CD4-positive, CD25-positive, alpha-beta regulatory T cell (primary cell): ENCODE results near the gene SPATA12. TPM values are rescaled to one million over a fixed set of nuclear protein-coding genes. Genes with fewer than 3 reads are reported as not detected.
A peak's percentile ranks its signal among the peaks of the same experiment; 100 is the strongest.

ENCODE experiments used
- ATAC-seq, 2 donors: fragments of 150-1000 bp; cut with Tn5 transposase; one replicate each; pipeline ENCODE4 v1.10.0; 2021; ENCODE audit warnings: low read depth in 2 of 2, moderate number of reproducible peaks in 2 of 2, moderate library complexity in 1 of 2
- DNase-seq, 3 donors: peaks; one replicate each; pipeline versions ENCODE4 v3.0.0 to v3.0.0-alpha.2; 2012 to 2022; ENCODE audit warnings: mixed read lengths in 1 of 3
- H3K27ac ChIP-seq: one replicate; pipeline ENCODE4 v1.7.0; 2013; ENCODE audit warnings: mild to moderate bottlenecking, low read length; ENCODE audit not compliant: insufficient read depth, poor library complexity, severe bottlenecking
- H3K27me3 ChIP-seq: one replicate; pipeline ENCODE4 v1.7.0; 2013; ENCODE audit warnings: low read length; ENCODE audit not compliant: control insufficient read depth, insufficient read depth
- H3K36me3 ChIP-seq: one replicate; pipeline ENCODE4 v1.7.0; 2013; ENCODE audit warnings: mild to moderate bottlenecking, low read length, moderate library complexity; ENCODE audit not compliant: control insufficient read depth, insufficient read depth
- H3K4me1 ChIP-seq: 2 replicates; pipeline ENCODE4 v1.7.0; 2013; ENCODE audit warnings: mild to moderate bottlenecking, low read length; ENCODE audit not compliant: insufficient read depth, control insufficient read depth, poor library complexity, severe bottlenecking
- H3K4me3 ChIP-seq: one replicate; pipeline ENCODE4 v1.7.0; 2013; ENCODE audit warnings: low read depth, mild to moderate bottlenecking, low read length, moderate library complexity
- H3K9me3 ChIP-seq, 2 experiments: 1 replicate in 1 of 2; 2 replicates in 1 of 2; pipeline ENCODE4 v1.7.0; 2013; ENCODE audit warnings: low read length in 2 of 2, mild to moderate bottlenecking in 1 of 2, moderate library complexity in 1 of 2; ENCODE audit not compliant: control insufficient read depth in 2 of 2
- H3K27ac Mint-ChIP-seq, 3 donors: one replicate each; pipeline ENCODE4 v1.8.0; 2020 to 2022; ENCODE audit warnings: mild to moderate bottlenecking in 3 of 3, mixed read lengths in 3 of 3, moderate library complexity in 2 of 3
- H3K27me3 Mint-ChIP-seq: one replicate; pipeline ENCODE4 v1.8.0; 2022; ENCODE audit warnings: mild to moderate bottlenecking, mixed read lengths
- H3K36me3 Mint-ChIP-seq: one replicate; pipeline ENCODE4 v1.8.0; 2020; ENCODE audit warnings: mixed read lengths
- H3K4me1 Mint-ChIP-seq, 4 donors: one replicate each; pipeline ENCODE4 v1.8.0; 2020 to 2022; ENCODE audit warnings: mixed read lengths in 4 of 4, mild to moderate bottlenecking in 1 of 4
- H3K4me3 Mint-ChIP-seq, 4 donors: one replicate each; pipeline ENCODE4 v1.8.0; 2020 to 2022; ENCODE audit warnings: mild to moderate bottlenecking in 4 of 4, mixed read lengths in 4 of 4, moderate library complexity in 3 of 4
- H3K9me3 Mint-ChIP-seq, 7 donors: one replicate each; pipeline ENCODE4 v1.8.0; 2020 to 2022; ENCODE audit warnings: mixed read lengths in 7 of 7, mild to moderate bottlenecking in 3 of 7, moderate library complexity in 2 of 7
- polyA plus RNA-seq, 4 donors: library from polyadenylated mRNA; unstranded; fragments of 300-500 nt; fragmentation: Illumina TruSeq; gene quantifications; one replicate each; pipeline ENCODE4 v1.2.3, GENCODE V29; 2021
- total RNA-seq: library from RNA; stranded (reverse); gene quantifications from one replicate; pipeline ENCODE4 v1.2.3, GENCODE V29; 2022

SPATA12 gene
- total and polyA plus RNA-seq, 5 donors from 2014 or later, result not detected

DNA sequence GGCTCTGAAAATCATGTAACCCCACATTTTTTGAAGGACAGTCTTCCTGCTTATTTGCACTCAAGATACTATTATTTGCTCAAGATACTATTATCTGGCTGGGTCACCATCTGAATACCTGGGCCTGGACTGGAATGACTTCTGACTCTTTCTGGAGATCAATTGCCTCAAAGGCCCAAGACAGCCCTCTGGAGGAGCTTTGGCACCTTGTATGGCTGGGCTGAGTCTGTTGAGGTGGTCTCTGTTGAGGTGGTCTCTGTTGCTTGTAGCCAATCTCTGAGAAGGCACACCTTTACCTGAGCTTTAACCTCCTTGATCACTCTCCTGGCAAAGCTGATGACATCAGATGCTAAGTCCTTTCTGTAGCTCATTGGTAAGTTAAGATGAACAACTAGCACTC, 33.0 kb downstream of the SPATA12 start:
- Histone ChIP-seq H3K36me3 (no peaks in the 10 kb centered on the region), H3K27me3 (no peaks in the 10 kb centered on the region), H3K27ac (no peak overlapping the region), H3K9me3 (no peaks in the 10 kb centered on the region), H3K4me3 (no peak overlapping the region), H3K4me1 (no peaks in the 10 kb centered on the region)
- H3K27me3 Mint-ChIP-seq, result no peaks in the 10 kb centered on the region
- H3K4me3 Mint-ChIP-seq, result no peak overlapping the region
- H3K27ac Mint-ChIP-seq, result no peak overlapping the region
- H3K36me3 Mint-ChIP-seq, result no peaks in the 10 kb centered on the region
- ATAC-seq, result no peak
- no peaks in the 10 kb centered on the region for H3K9me3 Mint-ChIP-seq
- H3K4me1 Mint-ChIP-seq, result peaks cover 0 to 2% (median 0%) of the 10 kb centered on the region in 4 donors
- DNase-seq, result no peak

DNA sequence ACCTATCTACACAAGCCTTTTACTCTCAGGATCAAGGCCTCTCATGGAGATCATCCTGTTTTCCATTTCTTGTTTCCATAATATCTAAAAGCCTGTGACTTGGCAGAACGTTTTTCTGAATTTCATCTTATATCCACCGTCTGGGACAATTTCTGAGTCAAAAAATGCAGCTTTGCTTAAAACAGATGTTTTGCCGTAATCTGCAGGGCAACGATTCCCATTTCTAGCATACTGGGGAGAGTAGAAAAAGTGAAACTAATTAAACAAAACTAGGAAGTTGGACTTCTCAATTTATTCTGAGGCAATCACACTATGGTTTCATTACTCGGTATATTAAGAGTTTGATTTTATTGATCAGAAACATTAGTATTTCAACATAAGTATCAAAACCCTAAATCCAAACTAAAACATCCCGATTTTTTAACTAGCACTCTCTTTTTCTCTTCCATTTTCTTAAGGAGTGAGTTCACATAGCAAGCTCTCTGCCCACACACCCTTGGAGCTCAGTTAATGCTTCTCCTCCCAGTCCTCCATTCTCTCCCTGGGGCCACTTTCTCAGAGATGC, 33.6 kb downstream of the SPATA12 start:
- H3K9me3 Mint-ChIP-seq, result no peaks in the 10 kb centered on the region
- H3K27me3 Mint-ChIP-seq, result no peaks in the 10 kb centered on the region
- H3K4me1 ChIP-seq, result no peaks in the 10 kb centered on the region
- H3K27ac Mint-ChIP-seq, result peak overlapping the region in 1 of 3 donors; percentile 45
- no peaks in the 10 kb centered on the region for H3K36me3 ChIP-seq
- peaks cover 0 to 2% (median 0%) of the 10 kb centered on the region in 4 donors for H3K4me1 Mint-ChIP-seq
- ATAC-seq (no peak), DNase-seq (no peak)
- no peaks in the 10 kb centered on the region for H3K36me3 Mint-ChIP-seq
- H3K27me3 ChIP-seq, result no peaks in the 10 kb centered on the region
- H3K9me3 ChIP-seq, result no peaks in the 10 kb centered on the region
- no peak overlapping the region for H3K4me3 ChIP-seq
- H3K4me3 Mint-ChIP-seq, result no peak overlapping the region
- no peak overlapping the region for H3K27ac ChIP-seq

DNA sequence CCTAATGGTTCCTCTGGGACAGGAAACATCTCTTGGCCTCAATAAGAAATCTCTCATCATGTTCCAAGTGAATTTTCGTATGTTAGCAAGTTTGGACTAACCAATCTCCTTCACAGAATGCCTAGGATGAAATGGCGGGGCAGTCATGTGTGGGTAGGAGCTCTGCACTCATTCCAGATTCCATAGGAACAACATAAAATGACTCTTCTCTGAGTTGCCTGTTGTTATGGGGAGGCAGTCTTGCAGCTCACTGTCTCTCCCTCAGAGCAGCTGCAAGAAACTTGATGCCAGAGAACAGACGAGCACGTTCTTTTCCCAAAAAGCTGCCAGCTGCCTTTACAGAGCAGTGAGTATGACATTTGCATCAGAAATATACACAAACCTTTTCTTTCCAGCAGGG, 34.1 kb downstream of the SPATA12 start:
- H3K27me3 Mint-ChIP-seq, result no peaks in the 10 kb centered on the region
- Histone ChIP-seq H3K4me1 (no peaks in the 10 kb centered on the region), H3K9me3 (no peaks in the 10 kb centered on the region), H3K36me3 (no peaks in the 10 kb centered on the region), H3K27me3 (no peaks in the 10 kb centered on the region), H3K27ac (no peak overlapping the region), H3K4me3 (no peak overlapping the region)
- no peak for DNase-seq
- no peaks in the 10 kb centered on the region for H3K36me3 Mint-ChIP-seq
- H3K4me3 Mint-ChIP-seq, result no peak overlapping the region
- peaks cover 0 to 2% (median 0%) of the 10 kb centered on the region in 4 donors for H3K4me1 Mint-ChIP-seq
- H3K9me3 Mint-ChIP-seq, result no peaks in the 10 kb centered on the region
- peak overlapping the region in 1 of 3 donors; percentile 45 for H3K27ac Mint-ChIP-seq
- no peak for ATAC-seq

DNA sequence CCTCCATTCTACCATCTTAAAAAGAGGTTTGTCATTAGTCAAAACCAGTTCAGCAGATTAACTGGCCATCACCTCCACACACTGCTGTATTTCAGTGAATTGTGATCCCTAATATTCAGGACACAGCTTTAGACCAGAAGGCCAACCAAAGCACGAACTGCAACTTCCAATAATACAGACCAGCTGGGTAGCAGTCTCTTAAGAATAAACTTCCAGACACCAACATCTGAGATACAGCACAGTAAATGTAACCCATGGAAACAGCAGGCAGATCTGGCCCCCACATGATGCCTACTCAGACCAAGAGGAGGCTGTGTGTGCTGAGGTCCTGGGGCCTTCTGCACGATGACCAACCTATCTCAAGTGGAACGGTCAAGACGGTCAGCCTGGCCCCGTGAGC, 34.9 kb downstream of the SPATA12 start:
- H3K27ac Mint-ChIP-seq, result no peak overlapping the region
- H3K27me3 Mint-ChIP-seq, result peaks cover 6% of the 10 kb centered on the region
- Histone ChIP-seq H3K9me3 (no peaks in the 10 kb centered on the region), H3K4me3 (no peak overlapping the region), H3K27me3 (no peaks in the 10 kb centered on the region), H3K4me1 (no peaks in the 10 kb centered on the region), H3K27ac (no peak overlapping the region), H3K36me3 (no peaks in the 10 kb centered on the region)
- H3K9me3 Mint-ChIP-seq, result no peaks in the 10 kb centered on the region
- no peak overlapping the region for H3K4me3 Mint-ChIP-seq
- peaks cover 0 to 6% (median 0%) of the 10 kb centered on the region in 4 donors for H3K4me1 Mint-ChIP-seq
- DNase-seq (no peak), ATAC-seq (no peak)
- H3K36me3 Mint-ChIP-seq, result no peaks in the 10 kb centered on the region

DNA sequence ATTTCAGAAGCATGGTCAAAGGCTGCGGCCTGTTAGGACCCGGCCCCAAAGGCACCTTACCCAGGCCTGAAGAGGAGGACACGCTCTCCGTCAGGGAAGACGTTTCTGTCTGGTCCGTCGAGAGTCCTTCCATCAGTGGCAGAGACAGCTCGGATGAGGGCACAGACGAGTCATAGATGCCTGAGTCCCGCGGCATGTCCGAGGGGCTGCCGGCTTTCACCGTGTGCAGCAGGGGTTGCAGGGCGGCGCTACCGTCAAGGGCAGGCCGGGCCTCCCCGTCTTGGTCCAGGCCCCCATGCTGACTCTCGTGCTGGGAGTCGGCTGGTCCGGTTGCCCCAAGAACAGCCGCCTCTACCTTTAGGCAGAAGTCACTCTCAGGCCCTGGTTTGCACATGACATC, 37.1 kb downstream of the SPATA12 start:
- H3K4me3 Mint-ChIP-seq, result no peak overlapping the region
- H3K27me3 ChIP-seq, result no peaks in the 10 kb centered on the region

DNA sequence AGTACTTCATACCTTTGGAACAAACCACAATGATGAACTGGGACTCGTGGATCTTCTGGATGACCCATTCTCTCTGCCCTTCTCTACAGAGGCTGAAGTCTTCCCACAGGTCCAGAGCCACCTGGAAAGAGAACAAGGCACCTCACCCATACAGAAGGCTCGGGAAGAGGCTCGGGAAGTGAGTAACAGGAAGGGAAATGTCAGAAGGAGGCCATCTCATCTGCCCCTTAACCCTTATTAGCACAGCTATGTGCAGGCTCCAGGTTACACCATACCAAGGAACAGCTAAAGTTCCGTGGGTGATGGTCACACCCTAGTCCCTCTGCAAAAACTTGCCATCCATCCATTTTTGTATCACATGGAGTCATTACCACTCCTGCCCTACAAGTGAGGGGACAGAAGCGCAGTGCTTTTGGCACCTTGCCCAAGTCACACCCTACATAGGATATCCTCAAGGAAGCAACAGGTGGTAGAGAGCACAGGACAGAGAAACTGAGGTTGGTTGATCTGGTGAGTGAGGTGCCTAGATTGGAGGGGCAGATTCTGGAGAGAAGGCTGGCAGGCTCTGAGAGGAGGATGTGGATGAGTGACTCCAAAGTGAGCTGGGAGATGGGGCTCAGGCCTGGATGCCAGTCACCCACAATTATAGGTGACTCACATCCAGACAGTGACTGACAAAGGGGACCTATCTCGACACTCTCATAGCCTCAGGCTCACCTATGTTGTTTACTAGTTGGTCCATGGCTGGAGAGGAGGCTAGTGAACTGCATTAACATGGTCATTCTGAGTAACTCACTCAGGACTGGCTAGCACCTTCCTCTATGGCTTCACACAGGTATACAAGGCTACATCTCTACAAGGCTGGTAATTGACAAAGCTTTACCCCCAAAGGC, 38.2 kb downstream of the SPATA12 start:
- Histone ChIP-seq H3K27ac (no peak overlapping the region), H3K36me3 (no peaks in the 10 kb centered on the region), H3K4me3 (no peak overlapping the region), H3K27me3 (peaks cover 2% of the 10 kb centered on the region), H3K4me1 (no peaks in the 10 kb centered on the region), H3K9me3 (no peaks in the 10 kb centered on the region)
- H3K27ac Mint-ChIP-seq, result no peak overlapping the region
- peaks cover 19% of the 10 kb centered on the region for H3K27me3 Mint-ChIP-seq
- H3K36me3 Mint-ChIP-seq, result no peaks in the 10 kb centered on the region
- no peak for ATAC-seq
- DNase-seq, result no peak
- H3K9me3 Mint-ChIP-seq, result no peaks in the 10 kb centered on the region
- H3K4me1 Mint-ChIP-seq, result peaks cover 0 to 6% (median 0%) of the 10 kb centered on the region in 4 donors
- no peak overlapping the region for H3K4me3 Mint-ChIP-seq

More for the DNA sequence above, 37.1 kb downstream of the SPATA12 start:
- Histone ChIP-seq H3K9me3 (no peaks in the 10 kb centered on the region), H3K36me3 (no peaks in the 10 kb centered on the region), H3K4me3 (no peak overlapping the region), H3K27ac (no peak overlapping the region), H3K4me1 (no peaks in the 10 kb centered on the region)
- Mint-ChIP-seq H3K9me3 (no peaks in the 10 kb centered on the region), H3K36me3 (no peaks in the 10 kb centered on the region), H3K4me1 (peaks cover 0 to 6% (median 0%) of the 10 kb centered on the region in 4 donors), H3K27me3 (peaks cover 13% of the 10 kb centered on the region), H3K27ac (no peak overlapping the region)
- ATAC-seq (no peak), DNase-seq (no peak)

DNA sequence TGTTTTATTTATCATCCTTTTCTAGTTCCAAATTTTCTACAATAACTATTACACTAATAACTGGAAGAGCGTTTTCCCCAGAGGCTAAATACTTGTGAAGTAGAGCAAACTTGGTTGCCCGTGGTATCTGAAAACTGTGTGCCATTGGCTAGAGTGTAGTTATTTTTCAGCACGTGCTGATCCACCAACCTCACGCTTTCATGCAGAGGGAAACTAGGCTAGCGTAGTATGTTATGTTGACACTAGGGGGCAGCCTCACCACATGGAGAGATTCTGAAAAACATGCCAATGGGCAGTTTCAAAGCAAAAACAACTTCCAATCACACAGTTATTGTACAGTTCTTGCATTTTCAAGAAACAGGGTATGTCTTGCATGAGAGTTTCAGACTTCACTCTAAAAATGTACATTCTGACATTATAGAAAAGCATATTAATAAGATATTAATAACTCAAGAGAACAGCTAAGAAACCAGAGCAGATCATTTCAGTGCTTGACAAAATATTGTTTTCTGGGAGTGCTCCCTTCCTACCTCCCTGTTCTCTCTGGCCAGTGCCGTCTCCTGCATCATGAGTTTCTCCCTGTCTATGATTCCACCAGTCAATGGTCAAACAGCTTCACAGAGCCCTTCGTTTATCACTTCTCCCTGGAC, 39.7 kb downstream of the SPATA12 start:
- Histone ChIP-seq H3K27ac (no peak overlapping the region), H3K36me3 (no peaks in the 10 kb centered on the region), H3K4me1 (no peaks in the 10 kb centered on the region), H3K27me3 (peaks cover 2% of the 10 kb centered on the region), H3K4me3 (no peak overlapping the region), H3K9me3 (no peaks in the 10 kb centered on the region)
- H3K27ac Mint-ChIP-seq, result no peak overlapping the region
- ATAC-seq (peak; percentile 62 to 71), DNase-seq (peak; percentile 25 to 73 (median 40))
- H3K4me1 Mint-ChIP-seq, result peaks cover 0 to 4% (median 0%) of the 10 kb centered on the region in 4 donors
- no peaks in the 10 kb centered on the region for H3K9me3 Mint-ChIP-seq
- H3K36me3 Mint-ChIP-seq, result no peaks in the 10 kb centered on the region
- H3K27me3 Mint-ChIP-seq, result peaks cover 26% of the 10 kb centered on the region
- no peak overlapping the region for H3K4me3 Mint-ChIP-seq
